Activated naive CD4-positive, alpha-beta T cell (primary cell): ENCODE measurements around the gene NBEAL2.
A peak's percentile ranks its signal among the peaks of the same experiment; 100 is the strongest.

Experiments
- DNase-seq, 4 experiments: peaks; one replicate each; lab custom pipeline; 2025; lab: John Stamatoyannopoulos, UW

NBEAL2 gene

GRCh38 chr3:46986055-46986730 is 6.7 kb downstream of the NBEAL2 start:
- no peak for DNase-seq

GRCh38 chr3:46986782-46987310 is 7.4 kb downstream of the NBEAL2 start:
- no peak for DNase-seq

- DNase-seq, result no peak
These were observed 7.9 kb downstream of the NBEAL2 start for GRCh38 chr3:46987319-46987742.

- peak; percentile 24 to 86 (median 58) for DNase-seq
These were observed 8.4 kb downstream of the NBEAL2 start for GRCh38 chr3:46987743-46988401.

GRCh38 chr3:46988616-46989015 is 9.2 kb downstream of the NBEAL2 start:
- no peak for DNase-seq

- DNase-seq, result no peak
These were observed 9.8 kb downstream of the NBEAL2 start for GRCh38 chr3:46989146-46989810.

GRCh38 chr3:46990573-46991374 is 11.3 kb downstream of the NBEAL2 start:
- DNase-seq, result no peak

GRCh38 chr3:46991406-46992165 is 12.1 kb downstream of the NBEAL2 start:
- DNase-seq, result no peak

GRCh38 chr3:46992231-46992630 is 12.8 kb downstream of the NBEAL2 start:
- no peak for DNase-seq

- no peak for DNase-seq
These were observed 13.8 kb downstream of the NBEAL2 start for GRCh38 chr3:46993292-46993691.

GRCh38 chr3:46993986-46994385 is 14.5 kb downstream of the NBEAL2 start:
- no peak for DNase-seq

- DNase-seq, result no peak
These were observed 15.6 kb downstream of the NBEAL2 start for GRCh38 chr3:46994801-46995731.

GRCh38 chr3:46995901-46996562 is 16.6 kb downstream of the NBEAL2 start:
- no peak for DNase-seq

GRCh38 chr3:46996689-46997452 is 17.4 kb downstream of the NBEAL2 start:
- DNase-seq, result no peak

GRCh38 chr3:46997453-46998091 is 18.1 kb downstream of the NBEAL2 start:
- DNase-seq, result no peak

GRCh38 chr3:46998121-46998851 is 18.8 kb downstream of the NBEAL2 start:
- peak; percentile 12 to 76 (median 58) for DNase-seq

GRCh38 chr3:46998852-46999515 is 19.5 kb downstream of the NBEAL2 start:
- DNase-seq, result no peak
